HG02973 (cell line): ENCODE data around the gene HIPK3.
A peak's percentile ranks its signal among the peaks of the same experiment; 100 is the strongest.
"Not testable (repeated sequence)": the region's sequence is repeated elsewhere in the genome, so short reads cannot be mapped to it uniquely, and the experiment has no call there.

Experiments used
- ATAC-seq: cut with Tn5 transposase; IDR thresholded peaks from one replicate; pipeline ENCODE4 v1.9.1; 2021; ENCODE audit warnings: moderate library complexity; ENCODE audit not compliant: unreplicated experiment

The HIPK3 gene

GRCh38 chr11:33358150-33358831, 101.1 kb downstream of the HIPK3 start:
- no peak for ATAC-seq

- no peak for ATAC-seq
These were observed 103.5 kb downstream of the HIPK3 start for GRCh38 chr11:33360642-33361041.

GRCh38 chr11:33362051-33362910, 105.1 kb downstream of the HIPK3 start:
- no peak for ATAC-seq

GRCh38 chr11:33366918-33367317, 109.7 kb downstream of the HIPK3 start:
- no peak for ATAC-seq

GRCh38 chr11:33368475-33368874, 111.3 kb downstream of the HIPK3 start:
- not testable (repeated sequence) for ATAC-seq

- no peak for ATAC-seq
These were observed 111.8 kb downstream of the HIPK3 start for GRCh38 chr11:33368931-33369330.

GRCh38 chr11:33373636-33374035, 116.5 kb downstream of the HIPK3 start:
- ATAC-seq, result no peak

- ATAC-seq, result no peak
These were observed 118.1 kb downstream of the HIPK3 start for GRCh38 chr11:33375236-33375635.

- no peak for ATAC-seq
These were observed 118.6 kb downstream of the HIPK3 start, which contains the start of gene KIAA1549L for GRCh38 chr11:33375688-33376311. Gene KIAA1549L (plus strand): TSS chr11:33376108.

GRCh38 chr11:33376331-33377310, 119.4 kb downstream of the HIPK3 start:
- no peak for ATAC-seq

- ATAC-seq, result no peak
These were observed 120.5 kb downstream of the HIPK3 start for GRCh38 chr11:33377412-33378370.

- peak; percentile 48 for ATAC-seq
These were observed 122.8 kb downstream of the HIPK3 start for GRCh38 chr11:33379947-33380346.

- no peak for ATAC-seq
These were observed 126.1 kb downstream of the HIPK3 start for GRCh38 chr11:33383075-33383919.

- ATAC-seq, result no peak
These were observed 126.7 kb downstream of the HIPK3 start for GRCh38 chr11:33383920-33384209.

GRCh38 chr11:33384220-33384619, 127.0 kb downstream of the HIPK3 start:
- no peak for ATAC-seq

GRCh38 chr11:33387581-33387980, 130.4 kb downstream of the HIPK3 start:
- ATAC-seq, result no peak

GRCh38 chr11:33387996-33388395, 130.8 kb downstream of the HIPK3 start:
- ATAC-seq, result no peak

- no peak for ATAC-seq
These were observed 131.8 kb downstream of the HIPK3 start for GRCh38 chr11:33388793-33389525.
